Hepatocyte (in vitro differentiated cells): Measurements from ENCODE around the gene MAP2K3.

Source experiments
- EZH2 ChIP-seq: fragments of 200-600 bp; sonication (generic); IDR thresholded peaks from 2 replicates; pipeline ENCODE4 v1.6.1; 2016; ENCODE audit warnings: antibody characterized with exemption, mild to moderate bottlenecking, borderline replicate concordance
- EZH2phosphoT487 ChIP-seq: fragments of 200-600 bp; sonication (generic); IDR thresholded peaks from one replicate; pipeline ENCODE4 v1.6.1; 2018; ENCODE audit warnings: antibody characterized with exemption, mild to moderate bottlenecking, low read depth, moderate library complexity; ENCODE audit not compliant: unreplicated experiment, severe bottlenecking
- TF ChIP-seq, protein P1 (sequence below): fragments of 200-600 bp; sonication (generic); IDR thresholded peaks from 2 replicates; pipeline ENCODE4 v1.5.1; 2016; ENCODE audit warnings: antibody characterized with exemption, mild to moderate bottlenecking; ENCODE audit not compliant: poor library complexity

DNA sequence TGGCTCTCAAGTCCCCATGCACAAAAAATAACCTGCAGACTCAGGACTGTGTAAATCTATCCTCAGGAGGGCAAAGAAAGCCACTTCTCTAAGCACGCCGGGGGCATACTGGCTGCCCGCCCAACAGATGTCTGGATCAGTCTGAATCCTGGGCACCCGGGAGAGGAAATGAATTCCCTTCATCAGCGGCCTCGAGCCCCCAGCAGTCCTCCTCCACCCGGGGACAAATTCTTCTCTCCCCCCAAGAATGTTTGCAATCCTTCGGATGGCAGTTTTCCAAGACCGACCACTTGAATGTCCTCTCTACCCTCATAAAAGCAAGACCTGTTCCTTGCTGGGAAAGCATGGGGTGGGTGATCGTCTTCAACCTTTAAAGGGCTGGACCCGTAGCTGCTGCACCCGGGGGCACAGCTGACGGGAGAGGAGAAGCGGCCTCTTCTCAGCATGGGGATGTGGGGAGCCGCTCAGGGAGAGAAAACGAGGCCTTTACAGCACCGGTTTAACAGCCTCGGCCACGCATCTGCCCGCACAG, 9.4 kb upstream of the MAP2K3 start:
- TF ChIP-seq EZH2 (no peak), EZH2phosphoT487 (no peak)
- TF ChIP-seq, protein P1, sequence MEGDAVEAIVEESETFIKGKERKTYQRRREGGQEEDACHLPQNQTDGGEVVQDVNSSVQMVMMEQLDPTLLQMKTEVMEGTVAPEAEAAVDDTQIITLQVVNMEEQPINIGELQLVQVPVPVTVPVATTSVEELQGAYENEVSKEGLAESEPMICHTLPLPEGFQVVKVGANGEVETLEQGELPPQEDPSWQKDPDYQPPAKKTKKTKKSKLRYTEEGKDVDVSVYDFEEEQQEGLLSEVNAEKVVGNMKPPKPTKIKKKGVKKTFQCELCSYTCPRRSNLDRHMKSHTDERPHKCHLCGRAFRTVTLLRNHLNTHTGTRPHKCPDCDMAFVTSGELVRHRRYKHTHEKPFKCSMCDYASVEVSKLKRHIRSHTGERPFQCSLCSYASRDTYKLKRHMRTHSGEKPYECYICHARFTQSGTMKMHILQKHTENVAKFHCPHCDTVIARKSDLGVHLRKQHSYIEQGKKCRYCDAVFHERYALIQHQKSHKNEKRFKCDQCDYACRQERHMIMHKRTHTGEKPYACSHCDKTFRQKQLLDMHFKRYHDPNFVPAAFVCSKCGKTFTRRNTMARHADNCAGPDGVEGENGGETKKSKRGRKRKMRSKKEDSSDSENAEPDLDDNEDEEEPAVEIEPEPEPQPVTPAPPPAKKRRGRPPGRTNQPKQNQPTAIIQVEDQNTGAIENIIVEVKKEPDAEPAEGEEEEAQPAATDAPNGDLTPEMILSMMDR, result no peak
